DOHH2 (cell line): Measurements from ENCODE around the gene TYW1.
"Not testable (repeated sequence)": the region's sequence is repeated elsewhere in the genome, so short reads cannot be mapped to it uniquely, and the experiment has no call there.

Experiments
- CTCF ChIP-seq: fragments of 200-600 bp; sonication (generic); IDR thresholded peaks from one replicate; pipeline ENCODE4 v1.5.1; 2014; ENCODE audit warnings: antibody characterized with exemption, mild to moderate bottlenecking, low read depth, low read length; ENCODE audit not compliant: poor library complexity, severe bottlenecking
- EZH2phosphoT487 ChIP-seq: fragments of 200-600 bp; sonication (generic); IDR thresholded peaks from 2 replicates; pipeline ENCODE4 v1.6.1; 2017; ENCODE audit warnings: borderline replicate concordance, mild to moderate bottlenecking, antibody characterized with exemption, low read length, moderate library complexity, mixed read lengths

GRCh38 chr7:67091053-67091452 is 94.4 kb downstream of the TYW1 start:
- not testable (repeated sequence) for TF ChIP-seq CTCF, EZH2phosphoT487
